Measurements from ENCODE around the gene LRRC56. TPM values are rescaled to one million over a fixed set of nuclear protein-coding genes. Genes with fewer than 3 reads are reported as not detected.

LRRC56 gene
- total RNA-seq, 1 donor from 2014 or later, result 0.69 TPM

GRCh38 chr11:539971-540481 is 2.7 kb downstream of the LRRC56 start:
- no peak for DNase-seq

- no peak for DNase-seq
Observed at GRCh38 chr11:540583-541432, 3.5 kb downstream of the LRRC56 start.

GRCh38 chr11:541433-541885 is 4.1 kb downstream of the LRRC56 start:
- no peak for DNase-seq

- no peak for DNase-seq
Observed at GRCh38 chr11:544817-545166, 7.5 kb downstream of the LRRC56 start.

GRCh38 chr11:545171-545570 is 7.8 kb downstream of the LRRC56 start:
- no peak for DNase-seq

- no peak for DNase-seq
Observed at GRCh38 chr11:548700-549603, 11.6 kb downstream of the LRRC56 start.

- DNase-seq, result no peak
Observed at GRCh38 chr11:550021-550745, 12.9 kb downstream of the LRRC56 start.

GRCh38 chr11:550746-551085 is 13.4 kb downstream of the LRRC56 start:
- no peak for DNase-seq

GRCh38 chr11:551131-551530 is 13.8 kb downstream of the LRRC56 start:
- no peak for DNase-seq

GRCh38 chr11:551596-551995 is 14.3 kb downstream of the LRRC56 start:
- DNase-seq, result no peak

- no peak for DNase-seq
Observed at GRCh38 chr11:553083-553987, 16.0 kb downstream of the LRRC56 start.

GRCh38 chr11:553988-554340 is 16.6 kb downstream of the LRRC56 start:
- no peak for DNase-seq

- no peak for DNase-seq
Observed at GRCh38 chr11:554428-555226, 17.3 kb downstream of the LRRC56 start.

- no peak for DNase-seq
Observed at GRCh38 chr11:555227-555779, 18.0 kb downstream of the LRRC56 start.

GRCh38 chr11:555780-556661 is 18.7 kb downstream of the LRRC56 start:
- no peak for DNase-seq

GRCh38 chr11:556662-557256 is 19.4 kb downstream of the LRRC56 start:
- no peak for DNase-seq

- DNase-seq, result no peak
Observed at GRCh38 chr11:557328-558132, 20.2 kb downstream of the LRRC56 start.

GRCh38 chr11:558503-558902 is 21.2 kb downstream of the LRRC56 start:
- no peak for DNase-seq

All from skin of body (tissue), 2 donors.